WTC11 (cell line): ENCODE data around the gene CACNA1C. TPM values are rescaled to one million over a fixed set of nuclear protein-coding genes. Genes with fewer than 3 reads are reported as not detected.
A peak's percentile ranks its signal among the peaks of the same experiment; 100 is the strongest.

Source experiments
- CREM ChIP-seq: sonication (generic); formaldehyde crosslinking; IDR thresholded peaks from 2 replicates; pipeline ENCODE4 v1.8.1; 2022; ENCODE audit warnings: mild to moderate bottlenecking, missing genetic modification reagents, moderate library complexity
- ERG ChIP-seq: fragments of 250-450 bp; sonication (Bioruptor Pico); IDR thresholded peaks from 2 replicates; pipeline ENCODE4 v1.8.0; 2021; ENCODE audit warnings: mild to moderate bottlenecking
- FOXK1 ChIP-seq: sonication (generic); formaldehyde crosslinking; IDR thresholded peaks from 2 replicates; pipeline ENCODE4 v1.8.0; 2022; ENCODE audit warnings: mild to moderate bottlenecking, moderate library complexity, missing genetic modification reagents
- GRHL2 ChIP-seq: fragments of 250-450 bp; sonication (Bioruptor Pico); IDR thresholded peaks from 2 replicates; pipeline ENCODE4 v1.8.0; 2022; ENCODE audit warnings: mild to moderate bottlenecking, moderate library complexity; ENCODE audit not compliant: insufficient replicate concordance, severe bottlenecking
- GTF2I ChIP-seq: fragments of 250-450 bp; sonication (Bioruptor Pico); conservative IDR thresholded peaks from 2 replicates; pipeline ENCODE4 v1.4.0; 2021; ENCODE audit warnings: mild to moderate bottlenecking
- MXD4 ChIP-seq: fragments of 250-450 bp; sonication (Bioruptor Pico); IDR thresholded peaks from 2 replicates; pipeline ENCODE4 v1.8.0; 2021; ENCODE audit warnings: mild to moderate bottlenecking, moderate library complexity, borderline replicate concordance
- MYBL2 ChIP-seq: sonication (generic); formaldehyde crosslinking; IDR thresholded peaks from 2 replicates; pipeline ENCODE4 v1.8.1; 2023; ENCODE audit warnings: mild to moderate bottlenecking, moderate library complexity, missing genetic modification reagents
- NR2C2 ChIP-seq: sonication (generic); formaldehyde crosslinking; IDR thresholded peaks from 2 replicates; pipeline ENCODE4 v1.8.0; 2022; ENCODE audit warnings: mild to moderate bottlenecking, missing genetic modification reagents
- NR3C1 ChIP-seq: sonication (generic); formaldehyde crosslinking; conservative IDR thresholded peaks from 2 replicates; pipeline ENCODE4 v1.8.1; 2023; ENCODE audit warnings: low read depth, mild to moderate bottlenecking, missing genetic modification reagents
- PRRX2 ChIP-seq: fragments of 250-450 bp; sonication (Bioruptor Pico); IDR thresholded peaks from 2 replicates; pipeline ENCODE4 v1.8.0; 2021; ENCODE audit warnings: mild to moderate bottlenecking
- RELA ChIP-seq: sonication (generic); formaldehyde crosslinking; IDR thresholded peaks from 2 replicates; pipeline ENCODE4 v1.8.1; 2022; ENCODE audit warnings: missing genetic modification reagents, mild to moderate bottlenecking, borderline replicate concordance
- SMAD4 ChIP-seq: sonication (generic); formaldehyde crosslinking; IDR thresholded peaks from 2 replicates; pipeline ENCODE4 v1.8.0; 2022; ENCODE audit warnings: mild to moderate bottlenecking, missing genetic modification reagents
- SP1 ChIP-seq: sonication (generic); formaldehyde crosslinking; conservative IDR thresholded peaks from 2 replicates; pipeline ENCODE4 v1.8.1; 2022; ENCODE audit warnings: missing genetic modification reagents
- TEAD1 ChIP-seq: sonication (generic); formaldehyde crosslinking; IDR thresholded peaks from 2 replicates; pipeline ENCODE4 v1.8.0; 2022; ENCODE audit warnings: mild to moderate bottlenecking, missing genetic modification reagents
- TP53 ChIP-seq: sonication (generic); formaldehyde crosslinking; IDR thresholded peaks from 2 replicates; pipeline ENCODE4 v1.8.1; 2023; ENCODE audit warnings: mild to moderate bottlenecking, missing genetic modification reagents
- USF2 ChIP-seq: sonication (generic); formaldehyde crosslinking; IDR thresholded peaks from 2 replicates; pipeline ENCODE4 v1.8.1; 2023; ENCODE audit warnings: mild to moderate bottlenecking, missing genetic modification reagents, moderate library complexity
- ZNF281 ChIP-seq: sonication (generic); formaldehyde crosslinking; IDR thresholded peaks from 2 replicates; pipeline ENCODE4 v1.8.0; 2023; ENCODE audit warnings: mild to moderate bottlenecking, missing genetic modification reagents
- ZNF317 ChIP-seq: sonication (generic); formaldehyde crosslinking; IDR thresholded peaks from 2 replicates; pipeline ENCODE4 v1.8.1; 2023; ENCODE audit warnings: low read depth, mild to moderate bottlenecking, moderate library complexity, missing genetic modification reagents, borderline replicate concordance
- total RNA-seq: library from RNA; stranded (reverse); gene quantifications from 3 replicates; pipeline ENCODE4 v1.2.3, GENCODE V29; 2021
- TF ChIP-seq, protein P1 (sequence below): fragments of 200-600 bp; IDR thresholded peaks from 2 replicates; pipeline ENCODE4 v1.8.0; 2022; ENCODE audit warnings: antibody characterized with exemption
- TF ChIP-seq, protein P2 (sequence below): fragments of 250-450 bp; sonication (Bioruptor Pico); IDR thresholded peaks from 2 replicates; pipeline ENCODE4 v1.9.0; 2021; ENCODE audit warnings: mild to moderate bottlenecking
- TF ChIP-seq, protein P3 (sequence below): sonication (generic); formaldehyde crosslinking; IDR thresholded peaks from 2 replicates; pipeline ENCODE4 v1.8.0; 2023; ENCODE audit warnings: missing genetic modification reagents, mild to moderate bottlenecking, borderline replicate concordance
- TF ChIP-seq, protein P4 (sequence below): sonication (generic); formaldehyde crosslinking; IDR thresholded peaks from 2 replicates; pipeline ENCODE4 v1.8.1; 2023; ENCODE audit warnings: mild to moderate bottlenecking, missing genetic modification reagents, borderline replicate concordance

Gene CACNA1C
- total RNA-seq, 1 experiment from 2014 or later, result 1.7 TPM

- TF ChIP-seq, protein P1, sequence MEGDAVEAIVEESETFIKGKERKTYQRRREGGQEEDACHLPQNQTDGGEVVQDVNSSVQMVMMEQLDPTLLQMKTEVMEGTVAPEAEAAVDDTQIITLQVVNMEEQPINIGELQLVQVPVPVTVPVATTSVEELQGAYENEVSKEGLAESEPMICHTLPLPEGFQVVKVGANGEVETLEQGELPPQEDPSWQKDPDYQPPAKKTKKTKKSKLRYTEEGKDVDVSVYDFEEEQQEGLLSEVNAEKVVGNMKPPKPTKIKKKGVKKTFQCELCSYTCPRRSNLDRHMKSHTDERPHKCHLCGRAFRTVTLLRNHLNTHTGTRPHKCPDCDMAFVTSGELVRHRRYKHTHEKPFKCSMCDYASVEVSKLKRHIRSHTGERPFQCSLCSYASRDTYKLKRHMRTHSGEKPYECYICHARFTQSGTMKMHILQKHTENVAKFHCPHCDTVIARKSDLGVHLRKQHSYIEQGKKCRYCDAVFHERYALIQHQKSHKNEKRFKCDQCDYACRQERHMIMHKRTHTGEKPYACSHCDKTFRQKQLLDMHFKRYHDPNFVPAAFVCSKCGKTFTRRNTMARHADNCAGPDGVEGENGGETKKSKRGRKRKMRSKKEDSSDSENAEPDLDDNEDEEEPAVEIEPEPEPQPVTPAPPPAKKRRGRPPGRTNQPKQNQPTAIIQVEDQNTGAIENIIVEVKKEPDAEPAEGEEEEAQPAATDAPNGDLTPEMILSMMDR, result peak; percentile 86
- TF ChIP-seq, protein P2, sequence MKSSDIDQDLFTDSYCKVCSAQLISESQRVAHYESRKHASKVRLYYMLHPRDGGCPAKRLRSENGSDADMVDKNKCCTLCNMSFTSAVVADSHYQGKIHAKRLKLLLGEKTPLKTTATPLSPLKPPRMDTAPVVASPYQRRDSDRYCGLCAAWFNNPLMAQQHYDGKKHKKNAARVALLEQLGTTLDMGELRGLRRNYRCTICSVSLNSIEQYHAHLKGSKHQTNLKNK (CRISPR knock-in tag), result no peak
- TF ChIP-seq TEAD1 (peak; percentile 69; the same call in 1 of the 2 replicates), RELA (CRISPR knock-in tag) (no peak), NR2C2 (CRISPR knock-in tag) (no peak), FOXK1 (CRISPR knock-in tag) (peak; percentile 69; the same call in 1 of the 2 replicates), GRHL2 (CRISPR knock-in tag) (no peak), ERG (CRISPR knock-in tag) (no peak), ZNF281 (no peak), SP1 (peak; percentile 92), TP53 (CRISPR knock-in tag) (0 out of 2 replicates have a peak, but pooled peaks have one; percentile 41), MXD4 (CRISPR knock-in tag) (no peak), NR3C1 (CRISPR knock-in tag) (0 out of 2 replicates have a peak, but pooled peaks have one; percentile 27), SMAD4 (CRISPR knock-in tag) (no peak), ZNF317 (CRISPR knock-in tag) (no peak), CREM (CRISPR knock-in tag) (no peak), MYBL2 (no peak), GTF2I (no peak), USF2 (CRISPR knock-in tag) (no peak; the same call in 1 of the 2 replicates), PRRX2 (CRISPR knock-in tag) (no peak)
- TF ChIP-seq, protein P3, sequence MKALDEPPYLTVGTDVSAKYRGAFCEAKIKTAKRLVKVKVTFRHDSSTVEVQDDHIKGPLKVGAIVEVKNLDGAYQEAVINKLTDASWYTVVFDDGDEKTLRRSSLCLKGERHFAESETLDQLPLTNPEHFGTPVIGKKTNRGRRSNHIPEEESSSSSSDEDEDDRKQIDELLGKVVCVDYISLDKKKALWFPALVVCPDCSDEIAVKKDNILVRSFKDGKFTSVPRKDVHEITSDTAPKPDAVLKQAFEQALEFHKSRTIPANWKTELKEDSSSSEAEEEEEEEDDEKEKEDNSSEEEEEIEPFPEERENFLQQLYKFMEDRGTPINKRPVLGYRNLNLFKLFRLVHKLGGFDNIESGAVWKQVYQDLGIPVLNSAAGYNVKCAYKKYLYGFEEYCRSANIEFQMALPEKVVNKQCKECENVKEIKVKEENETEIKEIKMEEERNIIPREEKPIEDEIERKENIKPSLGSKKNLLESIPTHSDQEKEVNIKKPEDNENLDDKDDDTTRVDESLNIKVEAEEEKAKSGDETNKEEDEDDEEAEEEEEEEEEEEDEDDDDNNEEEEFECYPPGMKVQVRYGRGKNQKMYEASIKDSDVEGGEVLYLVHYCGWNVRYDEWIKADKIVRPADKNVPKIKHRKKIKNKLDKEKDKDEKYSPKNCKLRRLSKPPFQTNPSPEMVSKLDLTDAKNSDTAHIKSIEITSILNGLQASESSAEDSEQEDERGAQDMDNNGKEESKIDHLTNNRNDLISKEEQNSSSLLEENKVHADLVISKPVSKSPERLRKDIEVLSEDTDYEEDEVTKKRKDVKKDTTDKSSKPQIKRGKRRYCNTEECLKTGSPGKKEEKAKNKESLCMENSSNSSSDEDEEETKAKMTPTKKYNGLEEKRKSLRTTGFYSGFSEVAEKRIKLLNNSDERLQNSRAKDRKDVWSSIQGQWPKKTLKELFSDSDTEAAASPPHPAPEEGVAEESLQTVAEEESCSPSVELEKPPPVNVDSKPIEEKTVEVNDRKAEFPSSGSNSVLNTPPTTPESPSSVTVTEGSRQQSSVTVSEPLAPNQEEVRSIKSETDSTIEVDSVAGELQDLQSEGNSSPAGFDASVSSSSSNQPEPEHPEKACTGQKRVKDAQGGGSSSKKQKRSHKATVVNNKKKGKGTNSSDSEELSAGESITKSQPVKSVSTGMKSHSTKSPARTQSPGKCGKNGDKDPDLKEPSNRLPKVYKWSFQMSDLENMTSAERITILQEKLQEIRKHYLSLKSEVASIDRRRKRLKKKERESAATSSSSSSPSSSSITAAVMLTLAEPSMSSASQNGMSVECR, result no peak
- TF ChIP-seq, protein P4, sequence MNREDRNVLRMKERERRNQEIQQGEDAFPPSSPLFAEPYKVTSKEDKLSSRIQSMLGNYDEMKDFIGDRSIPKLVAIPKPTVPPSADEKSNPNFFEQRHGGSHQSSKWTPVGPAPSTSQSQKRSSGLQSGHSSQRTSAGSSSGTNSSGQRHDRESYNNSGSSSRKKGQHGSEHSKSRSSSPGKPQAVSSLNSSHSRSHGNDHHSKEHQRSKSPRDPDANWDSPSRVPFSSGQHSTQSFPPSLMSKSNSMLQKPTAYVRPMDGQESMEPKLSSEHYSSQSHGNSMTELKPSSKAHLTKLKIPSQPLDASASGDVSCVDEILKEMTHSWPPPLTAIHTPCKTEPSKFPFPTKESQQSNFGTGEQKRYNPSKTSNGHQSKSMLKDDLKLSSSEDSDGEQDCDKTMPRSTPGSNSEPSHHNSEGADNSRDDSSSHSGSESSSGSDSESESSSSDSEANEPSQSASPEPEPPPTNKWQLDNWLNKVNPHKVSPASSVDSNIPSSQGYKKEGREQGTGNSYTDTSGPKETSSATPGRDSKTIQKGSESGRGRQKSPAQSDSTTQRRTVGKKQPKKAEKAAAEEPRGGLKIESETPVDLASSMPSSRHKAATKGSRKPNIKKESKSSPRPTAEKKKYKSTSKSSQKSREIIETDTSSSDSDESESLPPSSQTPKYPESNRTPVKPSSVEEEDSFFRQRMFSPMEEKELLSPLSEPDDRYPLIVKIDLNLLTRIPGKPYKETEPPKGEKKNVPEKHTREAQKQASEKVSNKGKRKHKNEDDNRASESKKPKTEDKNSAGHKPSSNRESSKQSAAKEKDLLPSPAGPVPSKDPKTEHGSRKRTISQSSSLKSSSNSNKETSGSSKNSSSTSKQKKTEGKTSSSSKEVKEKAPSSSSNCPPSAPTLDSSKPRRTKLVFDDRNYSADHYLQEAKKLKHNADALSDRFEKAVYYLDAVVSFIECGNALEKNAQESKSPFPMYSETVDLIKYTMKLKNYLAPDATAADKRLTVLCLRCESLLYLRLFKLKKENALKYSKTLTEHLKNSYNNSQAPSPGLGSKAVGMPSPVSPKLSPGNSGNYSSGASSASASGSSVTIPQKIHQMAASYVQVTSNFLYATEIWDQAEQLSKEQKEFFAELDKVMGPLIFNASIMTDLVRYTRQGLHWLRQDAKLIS (CRISPR knock-in tag), result no peak
These were observed 18.0 kb upstream of the CACNA1C start (continued) for GRCh38 chr12:2034633-2035430.
